MM.1S (cell line): ENCODE measurements around the gene LCLAT1.

ENCODE experiments used
- CTCF ChIP-seq: fragments of 300-600 bp; sonication (generic); IDR thresholded peaks from 2 replicates; pipeline ENCODE4 v1.5.1; 2016; ENCODE audit warnings: antibody characterized with exemption, low read length, mixed read lengths
- EZH2 ChIP-seq: fragments of 300-600 bp; sonication (generic); optimal IDR thresholded peaks from 2 replicates; pipeline ENCODE3; 2017; ENCODE audit warnings: low read depth, mild to moderate bottlenecking, antibody characterized with exemption, low read length, mixed read lengths
- EZH2phosphoT487 ChIP-seq: fragments of 300-600 bp; sonication (generic); IDR thresholded peaks from 2 replicates; pipeline ENCODE4 v1.6.1; 2018; ENCODE audit warnings: antibody characterized with exemption, low read length

- TF ChIP-seq CTCF (no peak), EZH2 (no peak), EZH2phosphoT487 (no peak)
Measured at GRCh38 chr2:30663806-30664205, 216.8 kb downstream of the LCLAT1 start.
